K562 (cell line): ENCODE data around the gene MECR.

Experiments
- ELF4 ChIP-seq: fragments of 450-650 bp; formaldehyde crosslinking; IDR thresholded peaks from 2 replicates; pipeline ENCODE4 v1.4.0; 2022; ENCODE audit warnings: missing genetic modification characterization
- HDAC6 ChIP-seq: IDR thresholded peaks from 2 replicates; pipeline ENCODE4 v1.6.1; 2012; ENCODE audit warnings: low read depth, mild to moderate bottlenecking, control low read depth, inconsistent platforms, low read length, moderate library complexity
- POLR2A ChIP-seq: fragments of 450-650 bp; conservative IDR thresholded peaks from 2 replicates; pipeline ENCODE4 v1.6.1; 2016

DNA sequence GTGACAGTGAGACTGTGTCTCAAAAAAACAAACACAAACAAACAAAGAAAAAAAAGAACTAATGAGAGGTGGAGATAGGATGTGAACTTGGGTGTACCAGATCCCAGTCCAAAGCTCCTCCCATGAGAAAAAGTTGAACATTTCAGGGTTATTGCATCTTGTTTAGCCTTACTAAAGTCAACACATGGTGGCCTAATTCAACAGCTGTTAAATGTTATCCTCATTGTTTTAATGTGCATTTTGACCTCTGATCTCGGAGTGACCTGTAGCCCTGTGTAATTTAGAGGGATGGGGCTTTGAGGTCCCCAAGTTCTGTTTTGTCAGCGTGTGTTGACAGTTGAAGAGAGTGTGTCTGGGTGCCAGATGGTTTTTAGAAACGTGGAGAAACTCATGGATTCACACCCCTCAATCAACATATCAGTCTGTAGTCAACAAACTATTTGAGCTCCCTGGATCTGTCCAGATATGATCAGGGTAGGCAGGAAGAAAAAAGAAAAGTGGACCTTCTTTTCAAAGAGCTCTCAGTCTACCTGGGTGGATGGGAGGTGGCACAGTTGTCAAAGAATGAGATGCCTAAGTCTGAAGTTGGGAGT is 40.3 kb upstream of the MECR start:
- TF ChIP-seq POLR2A, result no peak
- no peak for TF ChIP-seq HDAC6
- no peak for TF ChIP-seq ELF4 (CRISPR knock-in tag)
